OCI-LY7 (cell line): ENCODE measurements around the gene SWAP70. TPM values are rescaled to one million over a fixed set of nuclear protein-coding genes. Genes with fewer than 3 reads are reported as not detected.
"Not testable (repeated sequence)": the region's sequence is repeated elsewhere in the genome, so short reads cannot be mapped to it uniquely, and the experiment has no call there.

ENCODE experiments used
- BruUV-seq: library from RNA; stranded (reverse); fragments of 400-500 nt; replicated peaks from 2 replicates; lab custom pipeline; 2021; lab: Mats Ljungman, UMichigan
- CTCF ChIA-PET: fragments of 300-600 bp; sonication (Branson Sonifier 250); formaldehyde crosslinking; loops from one replicate; lab custom pipeline; 2022; ENCODE audit warnings: antibody characterized with exemption; ENCODE audit not compliant: unreplicated experiment; lab: Charles Lee
- POLR2A ChIA-PET: fragments of 300-600 bp; sonication (Branson Sonifier 250); formaldehyde crosslinking; loops from one replicate; lab custom pipeline; 2022; ENCODE audit warnings: antibody characterized with exemption; lab: Charles Lee
- DNase-seq: peaks from one replicate; pipeline ENCODE4 v3.0.0-alpha.2; 2015; ENCODE audit warnings: low spot score
- H2AFZ ChIP-seq: fragments of 200-600 bp; sonication (generic), shearing (Covaris generic); 2 replicates; pipeline ENCODE4 v1.6.1; 2014; ENCODE audit warnings: mild to moderate bottlenecking, antibody characterized with exemption, low read length, moderate library complexity
- H3K27ac ChIP-seq: fragments of 200-600 bp; sonication (generic); 2 replicates; pipeline ENCODE4 v1.5.1; 2014; ENCODE audit warnings: mixed run types, low read depth, mild to moderate bottlenecking, moderate library complexity, low read length, inconsistent platforms; ENCODE audit not compliant: poor library complexity, severe bottlenecking
- H3K36me3 ChIP-seq: fragments of 200-600 bp; sonication (generic); 2 replicates; pipeline ENCODE4 v1.6.1; 2014; ENCODE audit warnings: mild to moderate bottlenecking, antibody characterized with exemption, low read length, moderate library complexity, mixed read lengths; ENCODE audit not compliant: insufficient read depth
- H3K4me1 ChIP-seq: fragments of 200-600 bp; sonication (generic); 2 replicates; pipeline ENCODE4 v1.5.1; 2014; ENCODE audit warnings: mild to moderate bottlenecking, low read length; ENCODE audit not compliant: insufficient read depth, poor library complexity, severe bottlenecking
- H3K4me2 ChIP-seq: fragments of 200-600 bp; sonication (generic); 2 replicates; pipeline ENCODE4 v1.6.1; 2014; ENCODE audit warnings: mild to moderate bottlenecking, low read length
- H3K4me3 ChIP-seq: fragments of 200-600 bp; sonication (generic); 2 replicates; pipeline ENCODE4 v1.5.1; 2014; ENCODE audit warnings: mild to moderate bottlenecking, low read depth, low read length; ENCODE audit not compliant: poor library complexity, severe bottlenecking
- H3K79me2 ChIP-seq: fragments of 200-600 bp; sonication (generic); 2 replicates; pipeline ENCODE4 v1.6.1; 2016; ENCODE audit warnings: low read depth, mild to moderate bottlenecking, low read length, moderate library complexity, mixed read lengths; ENCODE audit not compliant: insufficient read depth
- H3K9me2 ChIP-seq: fragments of 200-600 bp; sonication (generic); 2 replicates; pipeline ENCODE4 v1.6.1; 2016; ENCODE audit warnings: mild to moderate bottlenecking, low read length, mixed read lengths; ENCODE audit not compliant: insufficient read depth
- H3K9me3 ChIP-seq: fragments of 200-600 bp; sonication (generic); 2 replicates; pipeline ENCODE4 v1.6.1; 2014; ENCODE audit warnings: mild to moderate bottlenecking, mixed run types, low read length, mixed read lengths
- H4K20me1 ChIP-seq: fragments of 200-600 bp; sonication (generic); 2 replicates; pipeline ENCODE4 v1.6.1; 2014; ENCODE audit warnings: mild to moderate bottlenecking, antibody characterized with exemption, low read length, moderate library complexity, mixed read lengths; ENCODE audit not compliant: insufficient read depth
- CTCF ChIP-seq: fragments of 200-600 bp; sonication (generic); conservative IDR thresholded peaks from 2 replicates; pipeline ENCODE4 v1.5.1; 2014; ENCODE audit warnings: mild to moderate bottlenecking, antibody characterized with exemption, low read length, moderate library complexity, mixed read lengths
- EZH2phosphoT487 ChIP-seq: fragments of 200-600 bp; sonication (generic); IDR thresholded peaks from 2 replicates; pipeline ENCODE4 v1.6.1; 2018; ENCODE audit warnings: low read depth, borderline replicate concordance, mild to moderate bottlenecking, mixed run types, antibody characterized with exemption, low read length, moderate library complexity, mixed read lengths
- intact Hi-C: fragments of 100-400 bp; cut with micrococcal nuclease; formaldehyde crosslinking; loops from one replicate; pipeline ENCODE4 v1.10.0; 2022; ENCODE audit not compliant: unreplicated experiment
- total RNA-seq, 2 experiments: library from RNA; depleted of rRNA in 1 of 2; stranded (reverse); fragments of >200 nt in 1 of 2; shearing (Covaris generic) in 1 of 2; gene quantifications; 2 replicates each; pipeline ENCODE4 v1.2.3, GENCODE V29; 2014 to 2022

Gene SWAP70
- total RNA-seq, 2 experiments from 2014 or later, result 37.5 to 110 TPM

- CTCF ChIA-PET, result no interaction called here
- BruUV-seq, result TSS peak; percentile 8
Observed at GRCh38 chr11:9741260-9741659, 77.4 kb downstream of the SWAP70 start.

DNA sequence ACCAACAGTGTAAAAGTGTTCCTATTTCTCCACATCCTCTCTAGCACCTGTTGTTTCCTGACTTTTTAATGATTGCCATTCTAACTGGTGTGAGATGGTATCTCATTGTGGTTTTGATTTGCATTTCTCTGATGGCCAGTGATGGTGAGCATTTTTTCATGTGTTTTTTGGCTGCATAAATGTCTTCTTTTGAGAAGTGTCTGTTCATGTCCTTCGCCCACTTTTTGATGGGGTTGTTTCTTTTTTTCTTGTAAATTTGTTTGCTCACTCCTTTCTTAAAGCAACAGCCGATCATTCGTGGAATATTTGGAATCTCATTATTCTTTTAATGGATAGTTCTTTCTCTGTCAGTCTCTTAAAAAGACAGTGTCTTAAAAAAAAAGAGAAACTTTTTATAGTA lies 79.6 kb downstream of the SWAP70 start:
- DNase-seq, H3K9me3 ChIP-seq, H3K9me2 ChIP-seq, intact Hi-C loops, BruUV-seq, H3K4me3 ChIP-seq, H4K20me1 ChIP-seq, H2AFZ ChIP-seq: not testable (repeated sequence)
- Histone ChIP-seq H3K4me1 (peaks cover 80% of the 10 kb centered on the region), H3K4me2 (0 out of 2 replicates have a peak overlapping the region, but pooled peaks have one; percentile 13), H3K36me3 (peaks cover 79% of the 10 kb centered on the region), H3K79me2 (peaks cover 60% of the 10 kb centered on the region; the same call in 1 of the 2 replicates), H3K27ac (peak overlapping the region; percentile 96)
- ChIA-PET POLR2A (interaction anchor here (0.9 to 7.9 kb wide), 2 partner anchors 21 to 52 kb away, joined by 3 to 53 read pairs; no protein-coding TSS in a partner anchor), CTCF (interaction anchor here (0.7 kb wide), 1 partner anchor 226 kb away, joined by 6 read pairs; no protein-coding TSS in a partner anchor)

More at GRCh38 chr11:9741260-9741659, 77.4 kb downstream of the SWAP70 start:
- H3K4me3 ChIP-seq, result no peak overlapping the region
- H3K4me1 ChIP-seq, result peaks cover 80% of the 10 kb centered on the region
- H3K36me3 ChIP-seq, result peaks cover 77% of the 10 kb centered on the region
- H3K27ac ChIP-seq, result peak overlapping the region; percentile 94
- H4K20me1 ChIP-seq, result no peaks in the 10 kb centered on the region
- intact Hi-C loops, result no loop called here
- TF ChIP-seq CTCF, result no peak
- no peak for TF ChIP-seq EZH2phosphoT487
- no peak for DNase-seq
- H3K9me2 ChIP-seq, result no peaks in the 10 kb centered on the region
- peaks cover 3% of the 10 kb centered on the region; the same call in 1 of the 2 replicates for H3K9me3 ChIP-seq
- no peak overlapping the region for H2AFZ ChIP-seq
- POLR2A ChIA-PET, result interaction anchor here (0.6 to 1.6 kb wide), 4 partner anchors 8 to 229 kb away, joined by 3 to 4 read pairs (median 3); no protein-coding TSS in a partner anchor
- H3K4me2 ChIP-seq, result no peak overlapping the region
- peaks cover 58% of the 10 kb centered on the region; the same call in 1 of the 2 replicates for H3K79me2 ChIP-seq

GRCh38 chr11:9745411-9746211 lies 81.7 kb downstream of the SWAP70 start:
- TF ChIP-seq CTCF (no peak), EZH2phosphoT487 (no peak)
- POLR2A ChIA-PET, result interaction anchor here (0.6 to 7.9 kb wide), 24 partner anchors 9 to 172 kb away, joined by 3 to 53 read pairs (median 4); partner anchors contain the start of genes SWAP70 and WEE1
- H3K36me3 ChIP-seq, result peaks cover 78% of the 10 kb centered on the region

More at GRCh38 chr11:9745411-9746211, 81.7 kb downstream of the SWAP70 start:
- DNase-seq, result peak; percentile 74
- BruUV-seq, result no TSS peak
- Histone ChIP-seq H3K9me2 (no peaks in the 10 kb centered on the region), H3K4me1 (peaks cover 63% of the 10 kb centered on the region), H3K4me2 (peak overlapping the region; percentile 68), H3K79me2 (peaks cover 43% of the 10 kb centered on the region; the same call in 1 of the 2 replicates), H4K20me1 (no peaks in the 10 kb centered on the region), H3K4me3 (peak overlapping the region; percentile 47), H3K9me3 (0 out of 2 replicates have a peak, but pooled peaks cover 3% of the 10 kb centered on the region), H2AFZ (no peak overlapping the region), H3K27ac (peak overlapping the region; percentile 96)
- CTCF ChIA-PET, result interaction anchor here (0.8 kb wide), 1 partner anchor 8 kb away, joined by 3 read pairs; no protein-coding TSS in a partner anchor
- intact Hi-C loops, result loop anchor here (1.0 to 5.0 kb wide), 3 partner anchors 53 to 172 kb away; partner anchors contain the start of gene WEE1
